H9 (cell line): ENCODE results near the gene ATF5. TPM values are rescaled to one million over a fixed set of nuclear protein-coding genes. Genes with fewer than 3 reads are reported as not detected.

Experiments used
- DNase-seq: peaks from one replicate; pipeline ENCODE4 v3.0.0-alpha.2; 2017
- H2AFZ ChIP-seq: one replicate; pipeline ENCODE4 v1.6.1; 2013; ENCODE audit warnings: mild to moderate bottlenecking, low read length, control low read depth, moderate library complexity
- H2AK5ac ChIP-seq: 2 replicates; pipeline ENCODE4 v1.6.1; 2013; ENCODE audit warnings: low read length, control low read depth, mixed read lengths; ENCODE audit not compliant: insufficient read length
- H2BK120ac ChIP-seq: one replicate; pipeline ENCODE4 v1.6.1; 2013; ENCODE audit warnings: low read depth, mild to moderate bottlenecking, low read length, control low read depth, inconsistent platforms; ENCODE audit not compliant: poor library complexity, severe bottlenecking
- H2BK12ac ChIP-seq: 2 replicates; pipeline ENCODE4 v1.6.1; 2013; ENCODE audit warnings: low read length, control low read depth, mixed read lengths, low read depth; ENCODE audit not compliant: insufficient read length
- H2BK15ac ChIP-seq: 2 replicates; pipeline ENCODE4 v1.6.1; 2013; ENCODE audit warnings: low read depth, low read length, control low read depth
- H2BK20ac ChIP-seq: one replicate; pipeline ENCODE4 v1.6.1; 2013; ENCODE audit warnings: low read depth, mild to moderate bottlenecking, low read length, control low read depth, inconsistent platforms; ENCODE audit not compliant: poor library complexity, severe bottlenecking
- H2BK5ac ChIP-seq: 2 replicates; pipeline ENCODE4 v1.6.1; 2013; ENCODE audit warnings: low read length, control low read depth, mixed read lengths; ENCODE audit not compliant: insufficient read length
- H3K14ac ChIP-seq: 2 replicates; pipeline ENCODE4 v1.6.1; 2013; ENCODE audit warnings: low read length, control low read depth; ENCODE audit not compliant: insufficient read depth
- H3K18ac ChIP-seq: 2 replicates; pipeline ENCODE4 v1.6.1; 2013; ENCODE audit warnings: low read depth, mild to moderate bottlenecking, mixed read lengths, low read length, control low read depth; ENCODE audit not compliant: insufficient read length
- H3K23ac ChIP-seq: 2 replicates; pipeline ENCODE4 v1.6.1; 2013; ENCODE audit warnings: low read length, control low read depth, mixed read lengths, low read depth; ENCODE audit not compliant: insufficient read length
- H3K23me2 ChIP-seq: 2 replicates; pipeline ENCODE4 v1.6.1; 2013; ENCODE audit warnings: low read depth, mild to moderate bottlenecking, mixed read lengths, low read length, control low read depth; ENCODE audit not compliant: insufficient read length, poor library complexity, severe bottlenecking
- H3K27ac ChIP-seq: 2 replicates; pipeline ENCODE4 v1.5.1; 2013; ENCODE audit warnings: low read length, control low read depth, mixed read lengths, low read depth; ENCODE audit not compliant: insufficient read length
- H3K27me3 ChIP-seq: 2 replicates; pipeline ENCODE4 v1.6.1; 2013; ENCODE audit warnings: low read length, control low read depth, inconsistent platforms; ENCODE audit not compliant: insufficient read depth
- H3K4ac ChIP-seq: 2 replicates; pipeline ENCODE4 v1.6.1; 2013; ENCODE audit warnings: low read depth, mild to moderate bottlenecking, control low read depth, inconsistent platforms, low read length, moderate library complexity
- H3K4me1 ChIP-seq: 2 replicates; pipeline ENCODE4 v1.6.1; 2013; ENCODE audit warnings: low read length, control low read depth, inconsistent platforms; ENCODE audit not compliant: insufficient read depth
- H3K4me2 ChIP-seq: 2 replicates; pipeline ENCODE4 v1.6.1; 2013; ENCODE audit warnings: low read length, control low read depth, mixed read lengths; ENCODE audit not compliant: insufficient read length, insufficient read depth
- H3K56ac ChIP-seq: 2 replicates; pipeline ENCODE4 v1.6.1; 2013; ENCODE audit warnings: low read depth, mild to moderate bottlenecking, mixed read lengths, low read length, control low read depth; ENCODE audit not compliant: insufficient read length
- H3K79me1 ChIP-seq: 2 replicates; pipeline ENCODE4 v1.6.1; 2013; ENCODE audit warnings: low read depth, mild to moderate bottlenecking, moderate library complexity, low read length, control low read depth, inconsistent platforms; ENCODE audit not compliant: insufficient read depth, poor library complexity, severe bottlenecking
- H3K79me2 ChIP-seq: 2 replicates; pipeline ENCODE4 v1.6.1; 2013; ENCODE audit warnings: low read length, control low read depth, inconsistent platforms; ENCODE audit not compliant: insufficient read depth
- H3K9ac ChIP-seq: 2 replicates; pipeline ENCODE4 v1.6.1; 2013; ENCODE audit warnings: low read length, control low read depth, mixed read lengths; ENCODE audit not compliant: insufficient read length; ENCODE audit errors: extremely low read depth
- H3K9me3 ChIP-seq: one replicate; pipeline ENCODE4 v1.6.1; 2013; ENCODE audit warnings: low read depth, low read length, inconsistent platforms; ENCODE audit not compliant: control insufficient read depth
- H3T11ph ChIP-seq: one replicate; pipeline ENCODE4 v1.6.1; 2013; ENCODE audit warnings: mild to moderate bottlenecking, low read length, control low read depth, inconsistent platforms
- H4K20me1 ChIP-seq: one replicate; pipeline ENCODE4 v1.6.1; 2013; ENCODE audit not compliant: control insufficient read depth, insufficient read length, insufficient read depth
- H4K5ac ChIP-seq: 2 replicates; pipeline ENCODE4 v1.6.1; 2013; ENCODE audit warnings: low read depth, mild to moderate bottlenecking, mixed read lengths, low read length, control low read depth; ENCODE audit not compliant: insufficient read length
- H4K8ac ChIP-seq: replicated peaks from 2 replicates; pipeline ENCODE4 v1.6.1; 2013; ENCODE audit warnings: low read length, control low read depth, mixed read lengths, low read depth; ENCODE audit not compliant: insufficient read length
- H4K91ac ChIP-seq: 2 replicates; pipeline ENCODE4 v1.6.1; 2013; ENCODE audit warnings: low read depth, mild to moderate bottlenecking, moderate library complexity, mixed read lengths, low read length, control low read depth; ENCODE audit not compliant: insufficient read length
- H3K27ac Mint-ChIP-seq, 3 experiments: 2 replicates in 2 of 3; 3 replicates in 1 of 3; pipeline ENCODE4 v1.8.0; 2020 to 2021; ENCODE audit warnings: mixed read lengths in 3 of 3, mild to moderate bottlenecking in 1 of 3, moderate library complexity in 1 of 3
- H3K27me3 Mint-ChIP-seq: 2 replicates; pipeline ENCODE4 v1.8.0; 2021; ENCODE audit warnings: low read depth, mild to moderate bottlenecking, moderate library complexity, mixed read lengths
- H3K36me3 Mint-ChIP-seq, 3 experiments: 2 replicates in 2 of 3; 3 replicates in 1 of 3; pipeline ENCODE4 v1.8.0; 2020 to 2021; ENCODE audit warnings: low read depth in 3 of 3, mixed read lengths in 3 of 3; ENCODE audit not compliant: insufficient read depth in 1 of 3
- H3K4me1 Mint-ChIP-seq, 2 experiments: 2 replicates each; pipeline ENCODE4 v1.8.0; 2020; ENCODE audit warnings: mixed read lengths in 2 of 2
- H3K4me3 Mint-ChIP-seq, 2 experiments: 2 replicates in 1 of 2; 3 replicates in 1 of 2; pipeline ENCODE4 v1.8.0; 2020 to 2021; ENCODE audit warnings: mild to moderate bottlenecking in 2 of 2, mixed read lengths in 2 of 2, moderate library complexity in 1 of 2
- H3K9me3 Mint-ChIP-seq, 2 experiments: 2 replicates in 1 of 2; 3 replicates in 1 of 2; pipeline ENCODE4 v1.8.0; 2020; ENCODE audit warnings: mild to moderate bottlenecking in 2 of 2, mixed read lengths in 2 of 2, moderate library complexity in 1 of 2
- WGBS: extraction: QIAGEN DNeasy Blood & Tissue Kit; methylation state at CpG from one replicate; pipeline ENCODE4 v1.1.7; 2013; ENCODE audit warnings: missing lambda C conversion rate, low lambda C conversion rate, mixed read lengths; ENCODE audit not compliant: insufficient read length; ENCODE audit errors: extremely low coverage; 5-methylcytosine and 5-hydroxymethylcytosine counted together
- total RNA-seq: library from RNA; stranded (reverse); gene quantifications from 2 replicates; pipeline ENCODE4 v1.2.1, GENCODE V29; 2021
- TF ChIP-seq, protein P1 (sequence below): fragments of 200-600 bp; sonication (generic); conservative IDR thresholded peaks from 3 replicates; pipeline ENCODE4 v1.8.0; 2021; ENCODE audit warnings: antibody characterized with exemption, mild to moderate bottlenecking

The ATF5 gene
- total RNA-seq, 1 experiment from 2014 or later: 18.5 TPM

DNA sequence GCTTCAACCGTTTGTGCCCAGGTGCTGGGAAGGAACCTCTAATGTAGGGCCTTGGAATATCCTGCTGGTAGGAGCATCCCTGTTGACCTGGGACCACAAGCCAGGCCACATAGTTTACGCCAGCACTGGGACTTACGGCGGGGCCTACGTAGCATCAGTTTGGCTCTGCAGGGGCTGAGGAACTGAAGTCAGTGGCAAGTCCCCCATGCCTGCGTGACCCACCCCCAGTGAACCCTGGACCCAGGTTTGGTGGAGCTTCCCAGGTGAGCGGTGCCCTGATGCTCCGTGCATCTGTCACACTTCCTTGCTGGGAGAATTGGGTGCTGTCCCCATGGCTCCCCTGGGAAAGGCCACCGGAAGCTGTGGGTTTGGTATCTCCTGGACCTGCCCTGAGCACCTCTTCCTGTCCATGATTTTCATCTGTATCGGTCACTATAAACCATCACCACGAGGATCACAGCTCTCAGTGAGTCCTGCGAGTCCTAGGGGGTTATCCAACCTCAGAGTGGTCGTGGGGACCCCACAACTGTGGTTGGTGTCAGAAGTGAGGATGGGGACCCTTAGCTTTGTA lies 22.0 kb downstream of the ATF5 start:
- Histone ChIP-seq H3K9ac (no peak overlapping the region), H3K4me1 (0 out of 2 replicates have a peak, but pooled peaks cover 3% of the 10 kb centered on the region), H3K4me2 (no peak overlapping the region), H4K5ac (no peak overlapping the region), H3K18ac (no peak overlapping the region), H3K79me2 (no peaks in the 10 kb centered on the region), H2AFZ (no peak overlapping the region), H4K20me1 (no peaks in the 10 kb centered on the region), H3K4ac (no peak overlapping the region), H3K23me2 (no peaks in the 10 kb centered on the region), H4K8ac (no peak overlapping the region), H2BK5ac (no peak overlapping the region), H2BK12ac (no peak overlapping the region), H2AK5ac (no peak overlapping the region), H3K14ac (no peak overlapping the region), H3K23ac (no peak overlapping the region), H3K27me3 (no peaks in the 10 kb centered on the region), H2BK120ac (no peak overlapping the region), H3K79me1 (no peaks in the 10 kb centered on the region), H2BK15ac (no peak overlapping the region), H3K56ac (no peak overlapping the region), H4K91ac (no peak overlapping the region), H3K9me3 (no peaks in the 10 kb centered on the region), H3T11ph (no peak overlapping the region), H2BK20ac (no peak overlapping the region), H3K27ac (no peak overlapping the region)
- no peak overlapping the region for H3K27ac Mint-ChIP-seq
- TF ChIP-seq, protein P1, sequence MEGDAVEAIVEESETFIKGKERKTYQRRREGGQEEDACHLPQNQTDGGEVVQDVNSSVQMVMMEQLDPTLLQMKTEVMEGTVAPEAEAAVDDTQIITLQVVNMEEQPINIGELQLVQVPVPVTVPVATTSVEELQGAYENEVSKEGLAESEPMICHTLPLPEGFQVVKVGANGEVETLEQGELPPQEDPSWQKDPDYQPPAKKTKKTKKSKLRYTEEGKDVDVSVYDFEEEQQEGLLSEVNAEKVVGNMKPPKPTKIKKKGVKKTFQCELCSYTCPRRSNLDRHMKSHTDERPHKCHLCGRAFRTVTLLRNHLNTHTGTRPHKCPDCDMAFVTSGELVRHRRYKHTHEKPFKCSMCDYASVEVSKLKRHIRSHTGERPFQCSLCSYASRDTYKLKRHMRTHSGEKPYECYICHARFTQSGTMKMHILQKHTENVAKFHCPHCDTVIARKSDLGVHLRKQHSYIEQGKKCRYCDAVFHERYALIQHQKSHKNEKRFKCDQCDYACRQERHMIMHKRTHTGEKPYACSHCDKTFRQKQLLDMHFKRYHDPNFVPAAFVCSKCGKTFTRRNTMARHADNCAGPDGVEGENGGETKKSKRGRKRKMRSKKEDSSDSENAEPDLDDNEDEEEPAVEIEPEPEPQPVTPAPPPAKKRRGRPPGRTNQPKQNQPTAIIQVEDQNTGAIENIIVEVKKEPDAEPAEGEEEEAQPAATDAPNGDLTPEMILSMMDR: no peak
- peaks cover 15 to 24% of the 10 kb centered on the region in 2 experiments for H3K4me1 Mint-ChIP-seq
- no peaks in the 10 kb centered on the region; a peak in 3 of 5 replicates for H3K9me3 Mint-ChIP-seq
- no CpG with 5 or more reads among the region's 13 CpGs for WGBS
- no peaks in the 10 kb centered on the region for H3K36me3 Mint-ChIP-seq
- H3K4me3 Mint-ChIP-seq: no peak overlapping the region
- DNase-seq: no peak
- H3K27me3 Mint-ChIP-seq: peaks cover 5% of the 10 kb centered on the region
